HG02642 (cell line): ENCODE measurements around the gene RNF133.

Experiments
- ATAC-seq: cut with Tn5 transposase; IDR thresholded peaks from one replicate; pipeline ENCODE4 v1.9.1; 2021; ENCODE audit warnings: mild to moderate bottlenecking; ENCODE audit not compliant: unreplicated experiment, poor library complexity

RNF133 gene, protein sequence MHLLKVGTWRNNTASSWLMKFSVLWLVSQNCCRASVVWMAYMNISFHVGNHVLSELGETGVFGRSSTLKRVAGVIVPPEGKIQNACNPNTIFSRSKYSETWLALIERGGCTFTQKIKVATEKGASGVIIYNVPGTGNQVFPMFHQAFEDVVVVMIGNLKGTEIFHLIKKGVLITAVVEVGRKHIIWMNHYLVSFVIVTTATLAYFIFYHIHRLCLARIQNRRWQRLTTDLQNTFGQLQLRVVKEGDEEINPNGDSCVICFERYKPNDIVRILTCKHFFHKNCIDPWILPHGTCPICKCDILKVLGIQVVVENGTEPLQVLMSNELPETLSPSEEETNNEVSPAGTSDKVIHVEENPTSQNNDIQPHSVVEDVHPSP

DNA sequence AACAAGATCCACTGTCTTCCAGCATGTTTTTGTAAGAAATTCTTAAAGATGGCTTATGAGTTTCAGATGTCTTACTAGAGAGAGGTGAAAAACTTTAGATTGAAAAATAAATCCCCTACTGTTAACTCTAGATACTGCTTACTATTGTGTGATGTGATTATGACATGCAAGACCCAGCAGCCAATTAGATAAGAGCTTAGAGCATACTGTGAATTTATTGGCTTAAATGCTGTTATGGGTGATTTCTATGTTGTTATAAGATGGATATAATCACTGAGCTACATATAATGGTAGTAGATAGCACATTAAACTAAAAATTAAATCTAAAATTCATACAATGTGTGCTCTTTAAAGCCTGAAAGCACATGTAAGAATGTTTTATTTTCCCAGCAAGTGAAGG, at the start of gene RNF133:
TSS of gene RNF133 (minus strand) at position 101 of the 400 bp plus-strand sequence. CDS start 199 bp downstream, outside the sequence.
- no peak for ATAC-seq

DNA sequence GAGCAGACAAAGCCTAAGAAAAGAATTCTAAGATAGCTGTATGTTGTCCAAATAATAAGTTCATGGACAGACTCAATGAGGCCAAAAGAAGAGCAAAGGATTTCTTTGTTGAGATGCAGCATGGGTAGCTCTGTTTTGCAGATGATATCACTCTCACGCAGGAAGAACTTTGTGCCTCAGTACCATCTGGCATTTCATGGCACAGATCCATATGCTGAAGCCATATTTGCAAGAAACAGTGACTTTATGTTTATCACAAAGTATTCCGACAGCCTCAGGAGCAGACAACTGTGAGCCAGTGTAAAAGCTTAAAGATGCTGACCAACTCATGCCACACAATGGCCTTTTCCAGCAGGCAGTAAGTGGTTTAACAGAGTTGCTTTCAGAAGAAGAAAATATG, 49.3 kb upstream of the RNF133 start:
- ATAC-seq = no peak

DNA sequence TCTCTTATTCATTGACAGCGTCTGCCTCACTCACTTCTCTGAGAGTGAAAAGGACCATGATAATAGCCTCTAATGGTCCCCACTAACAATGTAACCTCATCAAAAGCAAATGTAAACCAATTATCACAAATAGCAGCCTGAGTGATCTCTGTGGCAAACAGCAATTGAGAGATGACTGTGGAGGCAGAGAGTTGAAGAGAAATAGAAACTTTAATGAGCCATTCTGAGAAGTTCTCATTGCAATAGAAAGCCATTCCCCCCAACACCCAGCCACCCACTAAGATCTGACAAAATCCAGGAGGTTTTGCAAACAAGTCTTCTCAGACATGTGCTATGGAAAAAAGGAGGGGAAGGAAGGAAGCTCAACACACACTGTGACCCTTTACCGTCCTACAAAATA, 48.0 kb upstream of the RNF133 start:
- ATAC-seq = no peak

DNA sequence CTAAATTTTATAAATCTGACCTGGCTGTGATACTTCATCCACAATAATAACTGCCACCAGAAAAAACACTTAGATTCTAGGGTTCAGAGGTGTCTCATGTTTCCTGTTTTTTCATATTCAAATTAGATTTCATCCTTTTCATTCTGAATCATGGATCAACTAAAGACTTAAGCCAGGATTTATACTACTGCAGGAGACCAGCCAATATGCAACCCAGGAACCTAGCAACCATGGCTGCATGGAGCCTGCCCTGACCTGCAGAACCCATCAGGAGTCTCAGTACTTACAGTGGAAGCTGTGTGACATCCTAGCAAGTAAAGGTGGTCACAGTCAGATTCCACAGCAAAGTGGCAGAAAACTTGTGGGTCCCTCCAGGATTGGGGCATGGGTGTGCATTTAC, 44.3 kb upstream of the RNF133 start:
- no peak for ATAC-seq

DNA sequence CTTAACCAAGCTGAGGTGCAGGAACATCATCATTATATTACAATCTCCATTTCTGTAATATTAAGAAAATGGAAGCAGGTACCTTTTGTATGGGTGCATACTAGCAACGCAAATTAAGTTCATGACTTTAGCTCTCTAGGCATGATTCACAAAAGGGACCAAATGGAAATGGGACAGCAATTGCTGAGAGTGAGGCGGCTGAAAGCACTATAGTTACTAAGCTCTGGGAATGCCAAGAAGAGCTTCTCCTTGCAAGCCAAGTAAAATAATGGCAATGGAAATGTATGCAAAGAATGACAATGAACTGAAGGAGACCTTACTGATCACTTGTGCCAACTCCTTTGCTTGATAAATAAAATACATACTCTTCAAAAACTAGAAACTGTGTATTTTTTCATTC, 40.0 kb upstream of the RNF133 start:
- no peak for ATAC-seq

DNA sequence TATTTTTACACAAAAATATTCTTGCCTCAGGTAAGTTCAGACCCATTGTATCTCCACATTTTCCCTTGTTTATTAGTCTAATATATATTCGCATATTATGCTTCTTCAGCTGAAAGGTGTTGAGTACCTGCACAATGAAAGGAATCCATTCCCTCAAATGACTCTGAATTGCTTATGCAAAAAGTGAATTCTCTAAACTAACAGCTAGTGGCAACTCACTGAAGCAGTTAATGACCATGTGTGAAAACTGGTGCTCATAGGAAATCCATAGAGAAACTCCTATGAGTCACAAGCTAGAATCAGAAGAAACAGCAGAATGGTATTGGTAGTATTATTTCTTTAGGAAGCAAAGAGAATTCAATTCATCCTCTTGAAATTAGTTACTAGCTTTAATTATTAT, 37.3 kb upstream of the RNF133 start:
- ATAC-seq = no peak

DNA sequence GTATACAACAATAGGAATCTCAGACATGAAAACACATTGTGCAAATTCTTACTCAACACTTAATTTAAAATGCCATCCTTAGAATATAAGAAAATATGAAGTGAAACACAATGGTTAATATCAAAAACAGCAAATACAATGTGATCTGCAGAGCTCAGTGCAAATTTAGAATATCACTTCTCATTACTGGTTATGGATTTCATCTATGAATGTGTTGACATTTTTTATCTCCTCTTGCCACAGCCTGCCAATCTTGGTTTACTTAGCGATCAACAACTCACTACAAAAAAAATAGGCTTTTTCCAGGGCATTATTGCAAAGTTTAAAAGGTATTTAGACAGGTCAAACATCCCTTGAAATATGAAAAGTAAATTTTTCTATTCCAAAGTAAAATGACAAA, 28.8 kb upstream of the RNF133 start:
- no peak for ATAC-seq

DNA sequence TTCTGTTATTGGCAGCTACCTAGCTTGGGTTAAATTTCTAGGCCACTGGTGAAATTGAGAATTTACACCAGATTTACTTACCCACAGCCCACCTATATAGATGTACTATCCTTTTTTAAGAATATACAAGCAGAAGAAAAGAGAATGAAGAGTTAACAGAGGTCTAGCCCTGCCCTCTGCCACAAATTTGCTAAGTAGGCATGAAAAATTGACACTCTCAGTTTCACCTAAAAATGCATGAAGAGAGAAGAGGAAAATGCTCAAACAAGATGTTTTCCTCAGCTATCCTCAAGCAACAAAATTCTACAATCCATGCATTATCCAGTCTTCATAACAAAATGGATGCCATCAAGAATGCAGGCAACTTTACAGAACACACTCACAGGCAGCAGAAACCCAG, 28.4 kb upstream of the RNF133 start:
- no peak for ATAC-seq

DNA sequence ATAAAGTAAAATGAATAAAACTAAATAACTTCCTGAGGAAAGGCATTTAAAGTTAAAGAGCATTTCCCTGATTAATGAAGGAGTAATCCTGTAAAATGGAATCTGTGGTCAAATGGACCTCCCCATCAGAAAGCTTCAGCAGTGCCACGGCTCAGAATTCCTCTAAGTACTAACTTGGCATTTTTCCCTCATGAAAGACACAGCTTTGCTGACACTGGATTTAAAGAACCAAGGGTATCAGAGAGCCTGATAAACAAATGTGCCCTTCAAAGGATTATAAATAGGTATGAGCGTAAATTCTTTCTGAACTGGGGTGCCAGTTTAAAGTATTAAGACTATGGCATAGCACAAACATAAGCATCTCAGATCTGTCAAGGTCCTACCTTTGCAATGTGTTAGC, 28.0 kb upstream of the RNF133 start:
- no peak for ATAC-seq

DNA sequence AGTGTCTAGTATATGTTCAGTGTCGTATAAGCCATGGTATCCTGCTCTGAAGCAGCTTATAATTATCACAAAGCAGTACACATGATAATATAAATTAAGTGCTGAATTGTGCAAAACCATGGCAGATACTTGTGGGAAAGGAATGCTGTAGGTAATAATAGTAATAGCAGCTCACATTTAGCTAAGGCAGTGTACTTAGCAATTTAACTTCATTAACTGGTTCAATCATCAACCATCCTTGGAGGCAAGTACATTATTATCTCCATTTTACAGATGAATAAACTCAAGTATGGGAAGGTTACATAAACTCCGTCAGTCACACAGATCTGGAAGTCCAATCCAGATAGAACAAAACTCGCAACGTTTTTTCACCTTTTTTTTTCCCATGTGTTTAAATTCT, 25.4 kb upstream of the RNF133 start:
- no peak for ATAC-seq

DNA sequence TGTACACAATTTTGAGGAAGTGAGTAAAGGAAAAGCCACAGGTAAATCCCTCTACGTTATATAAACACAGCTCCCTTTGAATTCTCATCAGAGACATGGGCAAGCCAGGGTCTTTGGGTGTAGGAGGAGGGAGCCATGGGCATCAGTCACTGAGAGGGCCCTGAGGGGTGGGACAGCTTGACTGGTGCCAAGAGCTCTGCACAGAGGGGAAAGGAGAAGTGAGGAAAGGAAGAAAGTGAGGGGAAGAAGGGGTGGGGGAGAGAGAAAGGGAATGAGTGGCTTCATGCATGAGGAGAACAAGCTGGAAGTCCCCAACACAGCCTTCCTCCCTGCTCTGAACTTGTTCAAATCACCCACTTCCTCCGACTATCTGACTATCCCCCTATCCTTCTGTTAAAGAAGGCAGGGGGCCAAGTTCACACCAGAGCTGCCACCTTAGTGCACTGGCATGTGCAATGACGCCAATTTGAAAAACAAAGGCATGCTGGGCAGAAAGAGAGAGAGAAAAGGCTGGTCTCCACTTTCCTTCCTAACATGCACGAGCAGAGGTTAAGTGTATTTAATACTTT, 20.2 kb upstream of the RNF133 start:
- no peak for ATAC-seq

DNA sequence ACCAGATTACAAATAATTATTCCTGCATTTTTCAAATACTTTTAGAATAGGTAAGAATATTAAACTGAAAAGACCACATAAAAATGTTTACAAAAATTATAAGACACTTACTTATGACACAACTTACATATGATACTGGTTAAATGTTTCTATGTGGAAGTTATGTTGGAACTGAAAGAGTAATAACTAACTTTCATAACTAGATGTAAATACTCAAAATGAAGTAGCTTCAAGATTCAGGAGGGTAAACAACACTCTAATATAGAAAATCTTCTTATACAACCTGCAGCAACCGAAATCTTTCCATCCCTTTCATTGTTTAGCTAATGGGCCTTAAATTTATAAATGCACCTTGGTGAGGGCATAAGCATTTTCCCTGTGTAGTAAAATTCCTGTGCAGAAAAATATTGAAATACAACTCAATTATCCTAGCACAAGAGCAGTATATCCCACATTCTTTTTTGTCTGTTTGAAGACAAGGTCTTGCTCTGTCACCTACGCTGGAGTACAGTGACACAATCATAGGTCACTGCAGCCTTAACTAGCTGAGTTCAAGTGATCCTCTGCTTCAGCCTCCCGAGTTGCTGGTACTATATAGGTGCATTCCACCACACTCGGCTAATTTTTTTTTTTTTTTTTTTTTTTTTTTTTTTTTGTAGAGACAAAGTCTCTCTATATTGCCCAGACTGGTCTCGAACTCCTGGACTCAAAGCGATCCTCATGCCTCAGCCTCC, 18.6 kb upstream of the RNF133 start:
- no peak for ATAC-seq

DNA sequence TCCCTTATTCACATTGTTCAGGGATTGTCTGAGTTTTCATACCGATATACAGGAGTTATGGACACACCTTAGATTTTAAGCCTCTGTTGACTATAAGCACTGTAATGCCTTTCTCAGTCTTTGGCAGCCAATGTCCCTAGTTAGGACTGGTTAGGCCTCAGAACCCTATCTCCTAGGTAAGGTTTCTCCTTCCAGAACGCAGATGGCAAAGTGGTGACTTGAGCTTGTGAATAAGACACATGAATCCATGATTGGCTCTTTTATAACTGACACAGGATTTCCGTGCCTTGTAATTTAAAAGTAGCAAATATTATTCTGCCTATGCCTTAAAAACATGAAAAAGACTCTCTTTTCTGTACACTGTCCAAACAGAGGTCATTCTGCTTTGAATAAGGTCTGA, 16.3 kb upstream of the RNF133 start:
- no peak for ATAC-seq

DNA sequence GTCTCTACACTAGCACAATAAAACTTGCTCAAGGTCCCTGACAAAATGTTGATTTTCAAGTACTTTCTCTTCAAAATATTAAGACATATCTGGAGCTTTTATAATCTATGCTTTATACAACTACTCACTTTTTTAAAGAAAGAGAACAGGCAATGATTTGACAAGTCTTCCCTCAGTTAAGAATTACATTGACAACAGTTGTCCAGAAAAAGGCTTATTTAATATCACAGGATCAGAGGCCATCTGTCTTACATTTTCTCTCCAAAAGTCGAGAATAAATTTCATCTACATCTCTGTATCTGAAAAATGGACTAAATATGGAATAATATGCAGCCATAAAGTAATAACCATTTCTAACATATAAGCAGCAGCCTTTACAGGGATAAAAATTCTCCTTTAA, 12.0 kb upstream of the RNF133 start:
- ATAC-seq = no peak

DNA sequence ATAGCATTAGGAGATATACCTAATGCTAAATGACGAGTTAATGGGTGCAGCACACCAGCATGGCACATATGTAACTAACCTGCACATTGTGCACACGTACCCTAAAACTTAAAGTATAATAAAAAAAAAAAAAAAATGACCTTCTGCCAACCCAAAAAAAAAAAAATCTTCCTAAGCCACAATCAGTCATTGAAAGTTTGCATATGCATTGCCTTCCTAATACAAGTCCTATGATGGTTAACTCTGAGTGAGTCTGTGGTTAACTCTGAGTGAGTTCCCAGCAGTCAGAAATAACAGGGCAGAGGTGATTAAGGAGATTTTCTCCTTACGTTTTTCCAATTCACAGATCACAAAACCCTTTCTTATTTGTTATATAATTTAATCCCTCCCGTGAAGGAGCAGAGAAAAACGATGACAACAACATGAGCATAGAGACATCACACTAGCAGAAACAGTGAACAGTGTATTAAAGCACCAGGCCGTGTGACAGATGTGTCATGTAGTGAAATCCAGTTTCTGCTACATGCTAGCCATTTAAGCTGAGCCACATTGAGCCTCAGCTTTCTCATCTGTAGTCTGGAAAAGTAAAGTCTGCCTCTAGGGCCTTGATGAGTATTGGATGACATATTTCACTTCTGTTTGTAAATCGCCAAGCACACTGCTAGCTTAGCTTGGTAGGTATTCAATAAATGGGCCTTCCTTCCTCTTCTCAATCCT, 11.2 kb upstream of the RNF133 start:
- ATAC-seq = no peak

DNA sequence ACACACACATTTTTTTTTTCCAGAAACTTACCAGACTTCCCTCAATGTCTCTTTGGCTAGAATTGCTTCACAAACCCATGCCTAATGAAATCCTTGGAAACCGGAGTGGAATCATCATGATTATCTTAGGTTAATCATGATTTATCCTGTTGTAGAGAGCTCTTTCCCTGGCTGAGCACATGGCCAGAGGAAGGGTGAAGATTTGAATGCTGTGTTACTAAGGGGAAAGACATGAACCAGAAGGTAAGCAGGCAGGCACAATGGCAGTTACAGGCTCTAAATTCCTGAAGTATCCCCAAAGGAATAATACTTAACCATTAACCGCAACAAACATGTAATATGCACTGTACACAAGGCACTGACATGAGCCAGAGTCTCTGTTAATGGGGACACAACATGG, 7.9 kb upstream of the RNF133 start:
- no peak for ATAC-seq

DNA sequence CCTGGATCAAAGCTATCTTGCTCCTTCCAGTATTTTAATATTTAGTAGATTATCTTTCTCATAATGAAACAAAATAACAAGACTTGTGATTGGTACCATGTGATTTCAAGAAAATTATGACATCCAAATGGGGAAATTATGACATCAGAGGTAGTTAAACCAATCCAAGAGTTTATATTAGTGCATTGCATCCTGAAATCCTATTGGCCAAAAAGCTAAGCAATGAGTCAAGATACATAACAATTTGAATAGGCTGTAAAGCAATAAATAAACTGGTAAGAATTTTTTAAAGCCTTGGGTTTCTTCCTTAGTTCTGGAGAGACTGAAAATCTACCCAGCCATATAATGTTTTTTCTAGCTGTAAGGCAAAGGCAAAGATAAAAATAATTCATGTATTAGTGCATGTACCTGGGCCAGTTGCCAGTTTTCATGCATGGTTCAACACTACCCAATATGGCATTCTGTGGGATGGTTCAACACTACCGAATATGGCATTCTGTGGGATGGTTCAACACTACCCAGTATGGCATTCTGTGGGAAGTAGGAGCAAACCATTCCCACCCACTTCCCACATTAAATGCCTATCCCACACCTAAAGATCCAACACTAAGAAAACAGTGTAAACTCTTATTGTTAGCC, 4.1 kb upstream of the RNF133 start, which contains the start of gene RNF148:
TSS of gene RNF148 (minus strand) at position 51 of the 639 bp plus-strand sequence. CDS start 172 bp downstream, outside the sequence.
- no peak for ATAC-seq

DNA sequence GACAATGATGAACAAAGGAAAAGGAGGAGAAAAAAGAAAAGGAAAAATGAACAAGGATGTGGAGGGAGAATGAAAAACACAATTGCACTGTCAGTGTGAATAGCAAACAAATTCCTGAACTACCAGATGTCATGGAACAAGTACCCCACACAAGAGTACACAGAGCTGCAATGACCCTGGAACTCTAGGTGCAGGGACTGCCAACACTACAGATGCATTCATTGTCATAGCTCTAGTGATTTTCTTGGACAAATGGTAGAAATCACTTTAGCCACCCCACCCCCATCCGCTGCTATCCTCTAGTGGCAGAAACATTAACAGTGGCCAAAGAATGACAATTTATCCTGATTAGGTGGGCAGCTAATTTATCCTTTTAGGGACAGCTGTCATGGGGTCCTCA, 3.1 kb downstream of the RNF133 start:
- no peak for ATAC-seq

DNA sequence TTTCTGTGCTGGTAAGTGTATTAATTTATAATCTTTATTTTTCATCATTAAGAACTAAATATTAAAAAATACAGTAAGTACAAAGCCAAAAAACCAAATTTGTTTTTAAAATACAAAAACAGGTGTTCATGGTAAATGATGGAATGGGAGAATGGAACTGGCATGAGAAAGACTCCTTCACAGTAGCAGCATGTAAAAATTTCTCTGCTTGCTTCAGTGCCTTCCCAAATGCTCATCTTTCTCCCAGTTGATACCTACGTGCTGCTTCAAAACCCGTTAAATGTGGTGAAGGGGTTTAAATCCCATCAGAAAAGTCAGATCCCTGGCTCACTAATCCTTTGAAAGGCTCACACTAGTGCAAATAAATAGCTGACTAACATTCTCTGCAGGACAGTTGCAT, 4.2 kb downstream of the RNF133 start:
- ATAC-seq = no peak

DNA sequence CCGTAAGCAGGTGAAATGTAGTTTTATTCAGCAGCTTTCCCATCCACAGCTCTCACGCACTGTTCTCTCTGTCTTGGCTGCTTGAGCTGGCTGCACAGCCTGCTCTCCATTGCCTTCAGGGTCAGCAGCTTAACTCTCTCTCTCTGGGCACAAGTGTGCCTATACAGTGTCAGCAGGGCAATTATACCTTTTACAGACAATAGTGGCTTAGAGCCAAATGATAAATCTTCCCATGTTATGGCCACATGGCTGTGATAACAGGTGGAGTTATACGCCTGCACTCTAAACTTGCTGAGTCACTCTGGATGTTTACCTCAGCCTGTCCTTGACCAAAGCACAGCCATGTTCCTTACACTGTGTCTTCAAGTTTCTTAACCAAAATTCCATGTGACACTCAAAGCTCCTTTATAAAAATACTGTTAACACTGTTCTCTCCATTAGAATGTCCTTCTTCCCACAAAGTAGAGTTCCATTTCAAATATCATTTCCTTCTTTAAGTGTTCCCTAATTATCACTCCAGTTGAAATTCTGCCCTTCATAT, 6.1 kb downstream of the RNF133 start:
- no peak for ATAC-seq
